Measurements from ENCODE around the gene ENTPD2. TPM values are rescaled to one million over a fixed set of nuclear protein-coding genes. Genes with fewer than 3 reads are reported as not detected.
"Not testable (repeated sequence)": the region's sequence is repeated elsewhere in the genome, so short reads cannot be mapped to it uniquely, and the experiment has no call there.

ENTPD2 gene
- total and polyA plus RNA-seq, 8 donors: 0.71 to 4.7 (median 2.4) TPM

DNA sequence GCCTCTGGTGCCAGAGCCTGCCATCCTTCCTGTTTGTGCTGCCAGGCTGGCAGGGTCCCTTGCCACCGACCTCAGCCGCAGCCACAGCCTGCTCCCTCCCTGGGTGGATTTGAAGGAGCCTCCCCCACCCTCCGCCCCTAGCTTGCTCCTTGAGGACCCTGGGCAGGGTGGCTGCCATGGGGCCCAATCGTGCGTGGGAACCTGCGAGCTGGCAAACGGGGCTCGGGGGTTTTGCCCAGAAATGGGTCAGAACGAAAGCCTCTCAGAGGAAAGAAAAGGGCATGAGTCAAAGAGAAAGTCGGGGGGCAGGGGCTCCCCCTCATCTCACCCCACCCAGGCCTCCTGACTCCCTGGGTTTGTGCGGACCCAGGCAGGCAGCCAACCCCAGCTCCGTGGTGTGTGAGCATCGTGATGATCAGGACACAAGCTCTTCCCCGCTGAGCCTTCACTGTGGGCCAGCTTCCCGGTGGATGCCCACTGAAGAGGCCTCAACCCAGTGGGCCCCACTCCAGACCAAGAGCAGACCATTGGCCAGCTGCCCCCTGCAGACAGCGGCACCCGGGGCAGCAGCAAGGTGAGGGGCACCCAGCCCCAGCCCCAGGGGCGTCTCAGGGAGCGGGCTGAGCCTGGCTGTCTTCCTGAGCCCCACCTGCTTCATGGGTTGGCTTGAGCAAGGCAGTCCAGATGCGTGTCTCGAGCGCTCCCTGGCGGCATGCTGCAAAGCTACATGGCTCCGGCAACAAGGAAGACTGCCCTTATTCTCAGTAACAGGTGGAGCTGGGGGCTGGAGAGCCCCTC, 19.0 kb downstream of the ENTPD2 start:
- peaks cover 10 to 57% of the 10 kb centered on the region in 2 donors for H3K4me1 ChIP-seq
- H3K4me3 ChIP-seq: peak overlapping the region in 1 of 2 donors; percentile 52
- H3K27ac ChIP-seq: peak overlapping the region; percentile 14 to 84
- TF ChIP-seq, protein P1, sequence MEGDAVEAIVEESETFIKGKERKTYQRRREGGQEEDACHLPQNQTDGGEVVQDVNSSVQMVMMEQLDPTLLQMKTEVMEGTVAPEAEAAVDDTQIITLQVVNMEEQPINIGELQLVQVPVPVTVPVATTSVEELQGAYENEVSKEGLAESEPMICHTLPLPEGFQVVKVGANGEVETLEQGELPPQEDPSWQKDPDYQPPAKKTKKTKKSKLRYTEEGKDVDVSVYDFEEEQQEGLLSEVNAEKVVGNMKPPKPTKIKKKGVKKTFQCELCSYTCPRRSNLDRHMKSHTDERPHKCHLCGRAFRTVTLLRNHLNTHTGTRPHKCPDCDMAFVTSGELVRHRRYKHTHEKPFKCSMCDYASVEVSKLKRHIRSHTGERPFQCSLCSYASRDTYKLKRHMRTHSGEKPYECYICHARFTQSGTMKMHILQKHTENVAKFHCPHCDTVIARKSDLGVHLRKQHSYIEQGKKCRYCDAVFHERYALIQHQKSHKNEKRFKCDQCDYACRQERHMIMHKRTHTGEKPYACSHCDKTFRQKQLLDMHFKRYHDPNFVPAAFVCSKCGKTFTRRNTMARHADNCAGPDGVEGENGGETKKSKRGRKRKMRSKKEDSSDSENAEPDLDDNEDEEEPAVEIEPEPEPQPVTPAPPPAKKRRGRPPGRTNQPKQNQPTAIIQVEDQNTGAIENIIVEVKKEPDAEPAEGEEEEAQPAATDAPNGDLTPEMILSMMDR (IDR thresholded peaks at IDR 0.05): peak; percentile 90 to 95
- no peaks in the 10 kb centered on the region for H3K9me3 ChIP-seq
- H3K36me3 ChIP-seq: peaks cover 0 to 28% of the 10 kb centered on the region in 2 donors
- intact Hi-C loops (cut with DNase I): no loop called here
- no peaks in the 10 kb centered on the region for H3K27me3 ChIP-seq
- peak; percentile 73 to 96 (median 88) for DNase-seq
- ATAC-seq: peak; percentile 87

DNA sequence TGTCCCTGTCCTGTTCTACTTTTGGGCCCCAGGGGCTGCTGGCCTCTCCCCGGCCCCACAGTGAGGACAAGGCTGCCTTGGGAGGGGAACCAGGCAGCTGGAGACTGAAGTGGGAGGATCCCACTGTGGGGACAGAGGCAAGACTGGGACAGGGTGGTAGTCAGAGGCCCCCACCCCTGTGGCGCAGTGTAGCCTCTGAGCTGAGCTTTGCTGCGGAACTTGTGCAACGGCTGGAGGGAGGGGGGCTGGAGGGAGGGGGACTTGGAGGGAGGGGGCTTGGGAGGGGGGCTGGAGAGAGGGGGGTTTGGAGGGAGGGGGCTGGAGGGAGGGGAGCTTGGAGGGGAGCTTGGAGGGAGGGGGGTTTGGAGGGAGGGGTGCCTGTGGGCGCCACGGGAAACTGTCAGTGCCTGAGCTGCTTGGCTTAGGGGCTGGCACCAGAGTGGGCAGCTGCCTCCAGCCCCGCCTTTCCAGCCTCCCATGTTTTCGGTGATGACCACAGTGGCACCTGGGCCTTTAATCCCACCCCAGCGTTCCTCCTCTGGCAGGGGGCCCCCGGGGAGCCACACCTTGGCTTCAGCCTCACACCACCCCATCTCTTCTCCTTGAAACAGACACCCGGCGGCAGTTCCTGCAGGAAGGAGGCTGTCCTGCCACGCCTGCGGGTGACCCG, 19.7 kb downstream of the ENTPD2 start:
- TF ChIP-seq, protein P1 (IDR thresholded peaks at IDR 0.05): no peak
- peaks cover 0 to 21% of the 10 kb centered on the region in 2 donors for H3K36me3 ChIP-seq
- H3K27me3 ChIP-seq: no peaks in the 10 kb centered on the region
- intact Hi-C loops (cut with DNase I): no loop called here
- peak in 1 of 4 donors; percentile 61 for DNase-seq
- no peaks in the 10 kb centered on the region for H3K9me3 ChIP-seq
- peaks cover 11 to 65% of the 10 kb centered on the region in 2 donors for H3K4me1 ChIP-seq
- peak; percentile 4 for ATAC-seq
- H3K27ac ChIP-seq: peak overlapping the region; percentile 14 to 84
- H3K4me3 ChIP-seq: peak overlapping the region in 1 of 2 donors; percentile 52

DNA sequence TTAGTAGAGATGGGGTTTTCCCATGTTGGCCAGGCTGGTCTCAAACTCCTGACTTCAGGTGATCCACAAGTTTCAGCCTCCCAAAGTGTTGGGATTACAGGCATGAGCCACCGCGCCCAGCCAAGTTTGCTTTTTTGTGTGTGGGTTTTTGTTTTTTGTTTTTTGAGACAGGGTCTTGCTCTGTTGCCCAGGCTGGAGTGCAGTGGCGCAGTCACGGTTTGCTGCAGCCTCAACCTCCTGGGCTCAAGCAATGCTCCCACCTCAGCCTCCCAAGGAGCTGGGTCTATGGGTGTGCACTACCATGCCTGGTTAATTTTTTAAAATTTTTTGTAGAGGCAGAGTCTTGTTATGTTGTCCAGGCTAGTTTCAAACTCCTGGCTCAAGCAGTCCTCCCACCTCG, 20.4 kb downstream of the ENTPD2 start:
- Histone ChIP-seq H3K4me3 (peak overlapping the region in 1 of 2 donors; percentile 52), H3K36me3 (peaks cover 0 to 14% of the 10 kb centered on the region in 2 donors), H3K4me1 (peaks cover 18 to 72% of the 10 kb centered on the region in 2 donors), H3K27ac (peak overlapping the region in 1 of 2 donors; percentile 84)
- intact Hi-C loops (cut with DNase I); H3K27me3 ChIP-seq; DNase-seq; H3K9me3 ChIP-seq; ATAC-seq: not testable (repeated sequence)

DNA sequence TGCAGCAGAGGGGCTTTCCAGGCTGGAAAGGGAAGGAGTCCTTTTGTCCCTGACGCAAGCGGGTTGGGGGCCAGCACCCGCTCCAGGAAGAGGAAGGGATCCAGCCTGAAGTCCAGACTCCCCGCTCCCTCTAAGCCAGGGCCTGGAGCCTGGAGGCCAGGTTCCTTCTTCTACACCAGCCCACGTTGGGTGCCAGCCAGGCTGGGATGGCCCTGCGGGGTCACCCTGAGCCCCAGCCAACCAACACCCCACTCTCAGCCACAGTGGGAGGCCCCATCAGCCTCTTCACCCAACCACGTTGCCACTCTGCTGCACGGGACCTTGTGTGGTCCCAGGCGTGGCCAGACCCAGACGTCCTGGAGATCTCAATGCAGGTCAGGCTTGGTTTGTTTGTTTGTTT, 21.0 kb downstream of the ENTPD2 start:
- no peaks in the 10 kb centered on the region for H3K9me3 ChIP-seq
- H3K27me3 ChIP-seq: no peaks in the 10 kb centered on the region
- peaks cover 0 to 8% of the 10 kb centered on the region in 2 donors for H3K36me3 ChIP-seq
- intact Hi-C loops (cut with DNase I): no loop called here
- peak overlapping the region in 1 of 2 donors; percentile 52 for H3K4me3 ChIP-seq
- ATAC-seq (peak; percentile 22), DNase-seq (peak in 2 of 4 donors; percentile 81 to 91)
- TF ChIP-seq, protein P1 (IDR thresholded peaks at IDR 0.05): no peak
- H3K4me1 ChIP-seq: peaks cover 19 to 74% of the 10 kb centered on the region in 2 donors
- H3K27ac ChIP-seq: peak overlapping the region in 1 of 2 donors; percentile 84

DNA sequence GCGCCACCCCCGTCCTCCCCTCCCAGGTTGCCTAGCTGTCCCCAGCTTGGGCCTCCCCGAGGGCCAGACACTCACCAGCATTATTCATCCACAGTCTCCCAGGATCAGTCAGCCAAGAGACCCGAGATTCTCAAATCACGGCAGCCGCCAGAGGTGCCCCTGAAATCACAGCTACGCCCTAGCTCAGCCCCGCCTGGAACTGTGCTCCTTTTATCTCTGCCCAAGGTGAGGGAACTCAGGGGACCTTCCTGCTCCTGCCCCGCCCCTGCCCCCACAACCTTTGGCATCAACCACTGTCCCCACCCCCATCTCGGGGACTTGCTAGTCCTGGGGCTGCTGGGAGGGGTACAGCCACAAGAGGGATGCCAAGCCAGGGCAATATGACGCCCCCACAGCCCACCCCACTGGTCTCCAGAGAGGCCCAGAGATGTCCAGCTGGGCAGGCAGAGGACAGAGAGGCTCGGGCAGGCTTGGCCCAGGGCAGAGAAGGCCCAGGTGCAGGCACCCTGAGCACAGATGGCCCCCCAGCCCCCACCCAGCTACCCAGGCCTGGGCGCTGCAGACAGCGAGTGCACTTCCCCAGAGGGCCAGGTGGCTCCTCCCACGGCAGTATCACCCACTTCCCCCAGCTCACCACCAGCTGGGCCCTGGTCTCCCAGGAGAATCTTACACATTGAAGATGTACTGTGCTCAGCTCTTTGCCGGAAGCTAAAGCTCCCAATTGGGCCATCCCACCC, 21.8 kb downstream of the ENTPD2 start, which contains the start of gene FUT7:
Gene FUT7 (minus strand): TSS at position 185 of the 737 bp plus-strand sequence. CDS start 97 bp downstream, at position 88.
- peak within 1 kb of the TSS in 1 of 2 donors; percentile 84 for H3K27ac ChIP-seq
- H3K4me1 ChIP-seq: peaks cover 19 to 80% of the 10 kb centered on the region in 2 donors
- peak within 1 kb of the TSS in 1 of 2 donors; percentile 52 for H3K4me3 ChIP-seq
- no peaks in the 10 kb centered on the region for H3K36me3 ChIP-seq
- DNase-seq (peak in 2 of 4 donors; percentile 62 to 91), ATAC-seq (no peak)
- H3K9me3 ChIP-seq: no peaks in the 10 kb centered on the region
- TF ChIP-seq, protein P1 (IDR thresholded peaks at IDR 0.05): no peak
- intact Hi-C loops (cut with DNase I): no loop called here
- H3K27me3 ChIP-seq: no peaks in the 10 kb centered on the region
